Muscle of back (tissue), 11 donors: ENCODE results near the gene GEMIN5. TPM values are rescaled to one million over a fixed set of nuclear protein-coding genes. Genes with fewer than 3 reads are reported as not detected.

Experiments used
- DNase-seq, 3 donors: peaks; one replicate each; pipeline versions ENCODE4 v3.0.0 to v3.0.0-alpha.2; 2013
- polyA plus RNA-seq, 10 donors: library from polyadenylated mRNA; unstranded; fragments of 120-200 nt; gene quantifications; one replicate each; pipeline ENCODE4 v1.2.1, GENCODE V29; 2013; ENCODE audit not compliant: insufficient read length in 10 of 10

GEMIN5 gene
- polyA plus RNA-seq, 10 donors = 14.7 to 20.3 (median 17.2) TPM

- no peak for DNase-seq
Observed at GRCh38 chr5:154885439-154885838, 52.6 kb downstream of the GEMIN5 start.

GRCh38 chr5:154884424-154884823 is 53.6 kb downstream of the GEMIN5 start:
- no peak for DNase-seq

- no peak for DNase-seq
Observed at GRCh38 chr5:154881986-154882385, 56.0 kb downstream of the GEMIN5 start.

GRCh38 chr5:154878642-154879335 is 59.2 kb downstream of the GEMIN5 start:
- no peak for DNase-seq

GRCh38 chr5:154873791-154874331 is 64.2 kb downstream of the GEMIN5 start:
- DNase-seq = no peak

GRCh38 chr5:154871734-154872133 is 66.3 kb downstream of the GEMIN5 start:
- DNase-seq = no peak

- no peak for DNase-seq
Observed at GRCh38 chr5:154868702-154869101, 69.3 kb downstream of the GEMIN5 start.

GRCh38 chr5:154866841-154867240 is 71.2 kb downstream of the GEMIN5 start:
- DNase-seq = no peak

GRCh38 chr5:154865466-154866184 is 72.4 kb downstream of the GEMIN5 start:
- no peak for DNase-seq

- no peak for DNase-seq
Observed at GRCh38 chr5:154863291-154864080, 74.5 kb downstream of the GEMIN5 start.

- no peak for DNase-seq
Observed at GRCh38 chr5:154862766-154863165, 75.2 kb downstream of the GEMIN5 start.

- DNase-seq = no peak
Observed at GRCh38 chr5:154861946-154862345, 76.1 kb downstream of the GEMIN5 start.

GRCh38 chr5:154860765-154861164 is 77.2 kb downstream of the GEMIN5 start:
- DNase-seq = no peak

GRCh38 chr5:154860123-154860522 is 77.9 kb downstream of the GEMIN5 start:
- peak in 1 of 3 donors; percentile 19 for DNase-seq

GRCh38 chr5:154858972-154859871 is 78.8 kb downstream of the GEMIN5 start:
- DNase-seq = peak; percentile 18 to 77 (median 42)

GRCh38 chr5:154858297-154858971 is 79.6 kb downstream of the GEMIN5 start, which contains the start of gene CNOT8:
TSS of gene CNOT8 (plus strand) at chr5:154858627. CDS start at chr5:154863279, 4,652 bp downstream.
- DNase-seq = peak; percentile 97 to 99 (median 98)

GRCh38 chr5:154857530-154858296 is 80.3 kb downstream of the GEMIN5 start:
- DNase-seq = peak; percentile 98 to 99 (median 98)

- peak in 1 of 3 donors; percentile 6 for DNase-seq
Observed at GRCh38 chr5:154851351-154851750, 86.7 kb downstream of the GEMIN5 start.

GRCh38 chr5:154850255-154851062 is 87.6 kb downstream of the GEMIN5 start, which contains the start of gene FAXDC2:
TSS of gene FAXDC2 (minus strand) at chr5:154850603. CDS start at chr5:154838178, 12,425 bp downstream.
- peak; percentile 85 to 96 (median 90) for DNase-seq
